Measurements from ENCODE around the gene ESYT2. TPM values are rescaled to one million over a fixed set of nuclear protein-coding genes. Genes with fewer than 3 reads are reported as not detected.

ESYT2 gene
- total and polyA plus RNA-seq, 9 of the 15 experiments (the other 6 are each of a cell fraction or from before 2014, with no cell fraction given): 5.8 to 86.9 (median 64.7) TPM

GRCh38 chr7:158858592-158859503 lies 29.5 kb upstream of the ESYT2 start (continued):
- TF ChIP-seq, protein P1, sequence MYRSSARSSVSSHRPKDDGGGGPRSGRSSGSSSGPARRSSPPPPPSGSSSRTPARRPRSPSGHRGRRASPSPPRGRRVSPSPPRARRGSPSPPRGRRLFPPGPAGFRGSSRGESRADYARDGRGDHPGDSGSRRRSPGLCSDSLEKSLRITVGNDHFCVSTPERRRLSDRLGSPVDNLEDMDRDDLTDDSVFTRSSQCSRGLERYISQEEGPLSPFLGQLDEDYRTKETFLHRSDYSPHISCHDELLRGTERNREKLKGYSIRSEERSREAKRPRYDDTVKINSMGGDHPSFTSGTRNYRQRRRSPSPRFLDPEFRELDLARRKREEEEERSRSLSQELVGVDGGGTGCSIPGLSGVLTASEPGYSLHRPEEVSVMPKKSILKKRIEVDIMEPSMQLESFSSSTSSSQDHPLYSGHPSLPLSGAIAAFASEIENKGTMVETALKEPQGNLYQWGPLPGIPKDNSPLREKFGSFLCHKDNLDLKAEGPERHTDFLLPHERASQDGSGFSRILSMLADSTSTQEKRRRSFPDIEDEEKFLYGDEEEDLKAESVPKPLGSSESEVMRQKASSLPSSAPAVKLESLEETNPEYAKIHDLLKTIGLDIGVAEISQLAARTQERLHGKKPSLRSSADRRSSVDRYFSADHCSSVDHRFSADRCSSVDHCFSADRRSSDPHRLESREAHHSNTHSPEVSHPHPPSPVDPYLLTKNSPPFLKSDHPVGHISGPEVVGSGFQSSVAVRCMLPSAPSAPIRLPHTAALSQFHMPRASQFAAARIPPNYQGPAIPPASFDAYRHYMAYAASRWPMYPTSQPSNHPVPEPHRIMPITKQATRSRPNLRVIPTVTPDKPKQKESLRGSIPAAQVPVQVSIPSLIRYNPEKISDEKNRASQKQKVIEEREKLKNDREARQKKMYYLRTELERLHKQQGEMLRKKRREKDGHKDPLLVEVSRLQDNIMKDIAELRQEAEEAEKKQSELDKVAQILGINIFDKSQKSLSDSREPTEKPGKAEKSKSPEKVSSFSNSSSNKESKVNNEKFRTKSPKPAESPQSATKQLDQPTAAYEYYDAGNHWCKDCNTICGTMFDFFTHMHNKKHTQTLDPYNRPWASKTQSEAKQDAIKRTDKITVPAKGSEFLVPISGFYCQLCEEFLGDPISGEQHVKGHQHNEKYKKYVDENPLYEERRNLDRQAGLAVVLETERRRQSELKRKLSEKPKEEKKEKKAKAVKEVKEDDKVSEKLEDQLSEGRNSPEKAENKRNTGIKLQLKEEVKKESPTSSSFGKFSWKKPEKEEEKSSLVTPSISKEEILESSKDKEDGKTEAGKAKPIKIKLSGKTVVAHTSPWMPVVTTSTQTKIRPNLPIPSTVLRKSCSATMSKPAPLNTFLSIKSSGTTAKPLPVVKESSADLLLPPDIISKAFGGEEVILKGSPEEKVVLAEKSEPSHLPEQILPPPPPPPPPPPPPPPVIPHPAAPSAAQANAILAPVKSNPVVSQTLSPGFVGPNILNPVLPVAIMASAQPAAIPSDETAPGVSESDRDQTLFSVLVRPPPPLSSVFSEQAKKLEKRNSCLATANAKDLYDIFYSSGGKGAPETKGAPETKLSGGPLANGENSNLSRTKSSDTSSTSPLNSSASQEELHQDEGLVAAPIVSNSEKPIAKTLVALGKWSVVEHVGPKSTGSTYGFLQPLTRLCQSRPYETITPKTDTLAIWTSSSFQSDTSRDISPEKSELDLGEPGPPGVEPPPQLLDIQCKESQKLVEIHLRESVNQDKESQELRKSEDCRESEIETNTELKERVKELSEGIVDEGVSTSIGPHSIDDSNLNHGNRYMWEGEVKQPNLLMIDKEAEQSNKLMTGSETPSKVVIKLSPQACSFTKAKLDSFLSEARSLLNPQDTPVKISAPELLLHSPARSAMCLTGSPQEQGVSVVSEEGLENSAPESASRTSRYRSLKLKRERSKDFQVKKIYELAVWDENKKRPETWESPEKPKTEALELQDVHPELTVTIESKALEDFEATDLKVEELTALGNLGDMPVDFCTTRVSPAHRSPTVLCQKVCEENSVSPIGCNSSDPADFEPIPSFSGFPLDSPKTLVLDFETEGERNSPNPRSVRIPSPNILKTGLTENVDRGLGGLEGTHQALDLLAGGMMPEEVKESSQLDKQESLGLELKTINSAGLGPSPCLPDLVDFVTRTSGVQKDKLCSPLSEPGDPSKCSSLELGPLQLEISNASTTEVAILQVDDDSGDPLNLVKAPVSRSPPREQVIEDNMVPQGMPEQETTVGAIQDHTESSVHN (IDR thresholded peaks at IDR 0.05; ENCODE audit: borderline replicate concordance in 1 of 2, low read depth in 1 of 2): peak in 1 of 2 experiments; percentile 15; a peak in 1 of 4 replicates
- TF ChIP-seq, protein P2, sequence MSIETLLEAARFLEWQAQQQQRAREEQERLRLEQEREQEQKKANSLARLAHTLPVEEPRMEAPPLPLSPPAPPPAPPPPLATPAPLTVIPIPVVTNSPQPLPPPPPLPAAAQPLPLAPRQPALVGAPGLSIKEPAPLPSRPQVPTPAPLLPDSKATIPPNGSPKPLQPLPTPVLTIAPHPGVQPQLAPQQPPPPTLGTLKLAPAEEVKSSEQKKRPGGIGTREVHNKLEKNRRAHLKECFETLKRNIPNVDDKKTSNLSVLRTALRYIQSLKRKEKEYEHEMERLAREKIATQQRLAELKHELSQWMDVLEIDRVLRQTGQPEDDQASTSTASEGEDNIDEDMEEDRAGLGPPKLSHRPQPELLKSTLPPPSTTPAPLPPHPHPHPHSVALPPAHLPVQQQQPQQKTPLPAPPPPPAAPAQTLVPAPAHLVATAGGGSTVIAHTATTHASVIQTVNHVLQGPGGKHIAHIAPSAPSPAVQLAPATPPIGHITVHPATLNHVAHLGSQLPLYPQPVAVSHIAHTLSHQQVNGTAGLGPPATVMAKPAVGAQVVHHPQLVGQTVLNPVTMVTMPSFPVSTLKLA (conservative IDR thresholded peaks at IDR 0.05): peak; percentile 39 to 40; a peak in 1 of 4 replicates
- TF ChIP-seq SMARCA5 (IDR thresholded peaks at IDR 0.05): 0 out of 2 replicates have a peak, but pooled peaks have one; percentile 33
- peak; percentile 16; the same call in 1 of the 2 replicates for TF ChIP-seq ZNF175 (CRISPR knock-in tag; IDR thresholded peaks at IDR 0.05; ENCODE audit: low read depth)
- TF ChIP-seq ZNF592 (IDR thresholded peaks at IDR 0.05): peak; percentile 50; the same call in 1 of the 2 replicates
- TF ChIP-seq, protein P3, sequence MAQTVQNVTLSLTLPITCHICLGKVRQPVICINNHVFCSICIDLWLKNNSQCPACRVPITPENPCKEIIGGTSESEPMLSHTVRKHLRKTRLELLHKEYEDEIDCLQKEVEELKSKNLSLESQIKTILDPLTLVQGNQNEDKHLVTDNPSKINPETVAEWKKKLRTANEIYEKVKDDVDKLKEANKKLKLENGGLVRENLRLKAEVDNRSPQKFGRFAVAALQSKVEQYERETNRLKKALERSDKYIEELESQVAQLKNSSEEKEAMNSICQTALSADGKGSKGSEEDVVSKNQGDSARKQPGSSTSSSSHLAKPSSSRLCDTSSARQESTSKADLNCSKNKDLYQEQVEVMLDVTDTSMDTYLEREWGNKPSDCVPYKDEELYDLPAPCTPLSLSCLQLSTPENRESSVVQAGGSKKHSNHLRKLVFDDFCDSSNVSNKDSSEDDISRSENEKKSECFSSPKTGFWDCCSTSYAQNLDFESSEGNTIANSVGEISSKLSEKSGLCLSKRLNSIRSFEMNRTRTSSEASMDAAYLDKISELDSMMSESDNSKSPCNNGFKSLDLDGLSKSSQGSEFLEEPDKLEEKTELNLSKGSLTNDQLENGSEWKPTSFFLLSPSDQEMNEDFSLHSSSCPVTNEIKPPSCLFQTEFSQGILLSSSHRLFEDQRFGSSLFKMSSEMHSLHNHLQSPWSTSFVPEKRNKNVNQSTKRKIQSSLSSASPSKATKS (CRISPR knock-in tag; IDR thresholded peaks at IDR 0.05): no peak
- peak; percentile 27 for TF ChIP-seq BRD9 (IDR thresholded peaks at IDR 0.05; ENCODE audit: low read depth, partially characterized antibody)
- TF ChIP-seq NFATC3 (IDR thresholded peaks at IDR 0.05): peak; percentile 51

All from K562 (cell line).